Caco-2 (cell line): ENCODE results near the gene PLXDC2. TPM values are rescaled to one million over a fixed set of nuclear protein-coding genes. Genes with fewer than 3 reads are reported as not detected.

Experiments
- BruUV-seq: library from RNA; stranded (reverse); fragments of 400-500 nt; replicated peaks from 2 replicates; lab custom pipeline; 2021; lab: Mats Ljungman, UMichigan
- CTCF ChIA-PET: fragments of 300-600 bp; sonication (Branson Sonifier 250); formaldehyde crosslinking; loops from one replicate; lab custom pipeline; 2022; ENCODE audit warnings: antibody characterized with exemption; lab: Charles Lee
- POLR2A ChIA-PET: fragments of 300-600 bp; sonication (Branson Sonifier 250); formaldehyde crosslinking; loops from one replicate; lab custom pipeline; 2022; ENCODE audit warnings: antibody characterized with exemption; lab: Charles Lee
- DNase-seq, 2 experiments: peaks; one replicate each; pipeline versions ENCODE4 v3.0.0 to v3.0.0-alpha.2; 2020 to 2022
- H3K27me3 ChIP-seq: replicated peaks from 2 replicates; pipeline ENCODE4 v1.6.0; 2011; ENCODE audit warnings: low read length; ENCODE audit not compliant: control insufficient read depth, insufficient read depth
- H3K36me3 ChIP-seq: 2 replicates; pipeline ENCODE4 v1.5.1; 2011; ENCODE audit warnings: low read length; ENCODE audit not compliant: control insufficient read depth, insufficient read depth
- H3K4me1 ChIP-seq: fragments of 250-450 bp; sonication (Bioruptor Pico); 2 replicates; pipeline ENCODE4 v1.5.1; 2020; ENCODE audit warnings: mild to moderate bottlenecking
- H3K4me3 ChIP-seq: 2 replicates; pipeline ENCODE4 v1.5.1; 2011; ENCODE audit warnings: low read depth, mild to moderate bottlenecking, control low read depth, low read length
- H3K9me3 ChIP-seq: fragments of 250-450 bp; sonication (Bioruptor Pico); 2 replicates; pipeline ENCODE4 v1.5.1; 2020; ENCODE audit warnings: mild to moderate bottlenecking, moderate library complexity
- H3K27ac Mint-ChIP-seq: one replicate; pipeline ENCODE4 v1.8.0; 2022; ENCODE audit warnings: mixed read lengths; ENCODE audit not compliant: unreplicated experiment
- H3K27me3 Mint-ChIP-seq: one replicate; pipeline ENCODE4 v1.8.0; 2022; ENCODE audit warnings: mixed read lengths; ENCODE audit not compliant: insufficient read depth, unreplicated experiment
- H3K36me3 Mint-ChIP-seq: one replicate; pipeline ENCODE4 v1.8.0; 2022; ENCODE audit warnings: mild to moderate bottlenecking, mixed read lengths; ENCODE audit not compliant: insufficient read depth, unreplicated experiment
- H3K4me1 Mint-ChIP-seq: one replicate; pipeline ENCODE4 v1.8.0; 2022; ENCODE audit warnings: low read depth, mixed read lengths; ENCODE audit not compliant: unreplicated experiment
- H3K4me3 Mint-ChIP-seq: one replicate; pipeline ENCODE4 v1.8.0; 2022; ENCODE audit warnings: mild to moderate bottlenecking, moderate library complexity, mixed read lengths; ENCODE audit not compliant: unreplicated experiment
- H3K9me3 Mint-ChIP-seq: one replicate; pipeline ENCODE4 v1.8.0; 2022; ENCODE audit warnings: mixed read lengths; ENCODE audit not compliant: unreplicated experiment
- CTCF ChIP-seq, 2 experiments: fragments of 200-600 bp in 1 of 2; IDR thresholded peaks; 1 replicate in 1 of 2; 2 replicates in 1 of 2; pipeline versions ENCODE4 v1.5.1 to v1.8.0; 2011 to 2022; ENCODE audit warnings: antibody characterized with exemption in 1 of 2, control low read depth in 1 of 2, inconsistent platforms in 1 of 2, low read depth in 1 of 2, low read length in 1 of 2, mild to moderate bottlenecking in 1 of 2, moderate library complexity in 1 of 2; ENCODE audit not compliant: insufficient read depth in 1 of 2, severe bottlenecking in 1 of 2, unreplicated experiment in 1 of 2
- intact Hi-C: fragments of 100-400 bp; cut with micrococcal nuclease; formaldehyde crosslinking; loops from one replicate; pipeline ENCODE4 v1.10.0; 2022; ENCODE audit not compliant: unreplicated experiment
- total RNA-seq: library from RNA; stranded (reverse); gene quantifications from 2 replicates; pipeline ENCODE4 v1.2.3, GENCODE V29; 2022

Gene PLXDC2
- total RNA-seq, 1 experiment from 2014 or later, result 0.54 TPM

- Mint-ChIP-seq H3K36me3 (no peaks in the 10 kb centered on the region), H3K9me3 (no peaks in the 10 kb centered on the region), H3K4me1 (no peaks in the 10 kb centered on the region), H3K27ac (no peak overlapping the region), H3K4me3 (no peak overlapping the region), H3K27me3 (no peaks in the 10 kb centered on the region)
- DNase-seq, result no peak
- ChIA-PET POLR2A (no interaction called here), CTCF (no interaction called here)
- no peaks in the 10 kb centered on the region for H3K9me3 ChIP-seq
- BruUV-seq, result no TSS peak
- H3K27me3 ChIP-seq, result no peaks in the 10 kb centered on the region
- H3K4me3 ChIP-seq, result no peak overlapping the region
- intact Hi-C loops, result no loop called here
- H3K4me1 ChIP-seq, result no peaks in the 10 kb centered on the region
- TF ChIP-seq CTCF (IDR thresholded peaks at IDR 0.05; ENCODE audit: insufficient read depth in 1 of 2, low read depth in 1 of 2, low read length in 1 of 2, severe bottlenecking in 1 of 2, unreplicated experiment in 1 of 2), result no peak
- H3K36me3 ChIP-seq, result no peaks in the 10 kb centered on the region
These were observed 326.1 kb downstream of the PLXDC2 start for GRCh38 chr10:20142311-20142710.

GRCh38 chr10:20144268-20144667 lies 328.0 kb downstream of the PLXDC2 start:
- no peaks in the 10 kb centered on the region for H3K36me3 Mint-ChIP-seq
- POLR2A ChIA-PET, result no interaction called here

GRCh38 chr10:20146004-20146403 lies 329.8 kb downstream of the PLXDC2 start:
- Mint-ChIP-seq H3K27ac (no peak overlapping the region), H3K4me1 (no peaks in the 10 kb centered on the region), H3K36me3 (no peaks in the 10 kb centered on the region), H3K27me3 (no peaks in the 10 kb centered on the region), H3K9me3 (no peaks in the 10 kb centered on the region), H3K4me3 (no peak overlapping the region)
- intact Hi-C loops, result no loop called here
- ChIA-PET CTCF (no interaction called here), POLR2A (no interaction called here)
- TF ChIP-seq CTCF (IDR thresholded peaks at IDR 0.05; ENCODE audit: insufficient read depth in 1 of 2, low read depth in 1 of 2, low read length in 1 of 2, severe bottlenecking in 1 of 2, unreplicated experiment in 1 of 2), result no peak
- Histone ChIP-seq H3K27me3 (no peaks in the 10 kb centered on the region), H3K4me1 (no peaks in the 10 kb centered on the region), H3K9me3 (no peaks in the 10 kb centered on the region), H3K4me3 (no peak overlapping the region), H3K36me3 (no peaks in the 10 kb centered on the region)
- no TSS peak for BruUV-seq
- DNase-seq, result no peak

More at GRCh38 chr10:20144268-20144667, 328.0 kb downstream of the PLXDC2 start:
- H3K4me1 ChIP-seq, result no peaks in the 10 kb centered on the region
- no peak for DNase-seq
- no peaks in the 10 kb centered on the region for H3K27me3 Mint-ChIP-seq
- no peak overlapping the region for H3K4me3 ChIP-seq
- no TSS peak for BruUV-seq
- intact Hi-C loops, result no loop called here
- TF ChIP-seq CTCF (IDR thresholded peaks at IDR 0.05; ENCODE audit: insufficient read depth in 1 of 2, low read depth in 1 of 2, low read length in 1 of 2, severe bottlenecking in 1 of 2, unreplicated experiment in 1 of 2), result no peak
- no peaks in the 10 kb centered on the region for H3K27me3 ChIP-seq
- H3K9me3 Mint-ChIP-seq, result no peaks in the 10 kb centered on the region
- H3K27ac Mint-ChIP-seq, result no peak overlapping the region
- H3K4me1 Mint-ChIP-seq, result no peaks in the 10 kb centered on the region
- H3K36me3 ChIP-seq, result no peaks in the 10 kb centered on the region
- no peaks in the 10 kb centered on the region for H3K9me3 ChIP-seq
- CTCF ChIA-PET, result no interaction called here
- H3K4me3 Mint-ChIP-seq, result no peak overlapping the region
